T follicular helper cell (primary cell): Measurements from ENCODE around the gene SLC25A21.
"Not testable (repeated sequence)": the region's sequence is repeated elsewhere in the genome, so short reads cannot be mapped to it uniquely, and the experiment has no call there.

Source experiments
- DNase-seq: peaks from one replicate; pipeline ENCODE4 v3.0.0-alpha.2; 2020; ENCODE audit warnings: low read depth

SLC25A21 gene

DNA sequence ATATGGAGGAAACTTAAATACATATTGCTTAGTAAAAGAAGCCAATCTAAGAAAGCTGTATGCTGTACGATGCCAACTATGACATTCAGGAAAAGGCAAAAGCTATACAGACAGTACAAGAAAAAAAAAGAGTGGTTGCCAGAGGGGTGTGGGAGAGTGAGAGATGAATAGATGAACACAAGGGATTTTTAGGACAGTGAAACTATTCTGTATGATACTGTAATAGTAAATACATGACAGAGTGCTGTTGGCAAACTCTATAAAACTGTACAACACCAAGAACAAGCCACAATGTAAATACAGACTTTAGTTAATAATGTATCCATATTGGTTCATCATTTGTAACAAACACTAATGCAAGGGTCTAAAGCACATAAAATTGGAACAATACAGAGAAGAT lies 14.5 kb upstream of the SLC25A21 start:
- no peak for DNase-seq

DNA sequence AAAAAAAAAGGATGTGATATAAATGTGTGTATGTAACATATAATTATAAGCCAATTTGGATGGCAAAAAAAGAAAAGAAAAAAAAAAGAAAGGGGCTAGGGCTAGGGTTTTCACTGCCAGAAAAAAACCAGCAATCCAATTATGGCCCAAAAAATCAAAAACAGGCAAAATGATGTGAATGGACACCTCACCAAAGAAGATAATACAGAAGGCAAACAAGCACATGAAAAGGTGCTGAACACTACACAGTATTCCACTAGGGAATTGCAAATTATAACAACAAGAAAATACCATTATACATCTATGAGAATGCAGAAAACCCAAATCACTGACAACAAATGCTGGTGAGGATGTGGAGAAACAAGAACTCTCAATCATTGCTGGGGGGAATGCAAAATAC lies 13.3 kb upstream of the SLC25A21 start:
- no peak for DNase-seq

- not testable (repeated sequence) for DNase-seq
Observed at GRCh38 chr14:37184520-37184919, 12.1 kb upstream of the SLC25A21 start.

DNA sequence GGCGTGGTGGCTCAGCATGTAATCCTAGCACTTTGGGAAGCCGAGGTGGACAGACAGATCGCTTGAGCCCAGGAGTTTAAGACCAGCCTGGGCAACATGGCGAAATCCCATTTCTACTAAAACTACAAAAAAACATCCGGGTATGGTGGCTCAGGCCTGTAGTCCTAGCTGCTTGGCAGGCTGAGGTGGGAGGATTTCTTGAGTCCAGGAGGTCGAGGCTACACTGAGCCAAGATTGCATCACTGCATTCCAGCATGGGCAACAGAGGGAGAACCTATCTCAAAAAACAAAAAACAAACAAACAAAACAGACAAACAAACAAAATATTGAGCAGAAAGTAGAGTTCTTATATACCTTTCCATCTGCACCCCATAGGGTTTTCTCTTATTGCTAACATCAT lies 9.0 kb upstream of the SLC25A21 start:
- no peak for DNase-seq

GRCh38 chr14:37180886-37181285 lies 8.5 kb upstream of the SLC25A21 start:
- not testable (repeated sequence) for DNase-seq

- DNase-seq: no peak
Observed at GRCh38 chr14:37179896-37180502, 7.6 kb upstream of the SLC25A21 start.

DNA sequence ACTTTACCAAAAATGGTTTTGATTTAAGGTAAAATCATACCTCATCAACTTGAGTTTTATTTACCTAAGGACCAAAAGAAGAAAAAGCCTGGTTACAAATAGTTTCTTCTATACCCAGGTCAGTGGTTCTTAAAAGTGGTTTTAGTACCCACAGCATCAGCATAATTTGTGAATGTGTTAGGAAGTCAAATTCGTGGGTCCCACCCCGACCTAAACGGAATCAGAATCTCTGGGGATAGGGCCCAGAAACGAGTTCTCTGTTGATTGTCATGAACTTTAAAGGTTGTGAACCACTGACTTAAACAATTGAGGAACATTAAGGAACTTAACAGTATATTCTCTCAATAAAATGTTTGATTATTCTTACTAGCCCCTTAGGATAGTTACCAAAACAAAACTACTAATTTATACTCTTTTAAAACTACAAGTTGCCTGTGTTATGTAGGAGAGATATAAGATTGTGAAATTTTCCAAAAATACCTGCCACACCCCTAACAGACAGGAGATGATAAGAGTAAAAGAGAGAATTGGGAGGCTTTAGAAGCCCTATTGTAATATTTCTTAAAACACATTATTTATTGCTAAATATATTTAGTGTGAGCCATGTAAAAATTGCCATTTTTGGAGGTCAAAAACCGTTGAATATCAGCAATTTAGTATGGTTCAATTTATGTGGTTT lies 669 bp upstream of the SLC25A21 start:
- DNase-seq: no peak

- no peak for DNase-seq
Observed at GRCh38 chr14:37171678-37172023, 755 bp downstream of the SLC25A21 start.

DNA sequence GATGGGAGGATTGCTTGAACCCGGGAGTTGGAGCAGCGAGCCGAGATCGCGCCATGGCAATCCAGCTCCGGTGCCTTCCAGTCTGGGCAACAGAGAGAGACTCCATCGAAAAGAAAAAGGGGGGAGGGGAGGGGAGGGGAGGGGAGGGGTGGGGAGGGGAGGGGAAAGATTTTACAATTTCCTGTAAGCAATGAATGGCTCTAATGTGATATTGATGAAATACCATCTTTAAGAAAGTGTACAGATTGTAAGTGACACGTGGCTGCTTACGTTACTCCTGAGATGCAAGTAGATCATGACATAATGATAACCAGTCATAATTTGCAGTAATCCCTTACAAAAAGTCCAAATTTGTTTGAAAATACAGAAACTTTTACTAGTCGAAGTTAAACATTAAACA lies 1.4 kb downstream of the SLC25A21 start:
- DNase-seq: no peak

GRCh38 chr14:37170237-37170636 lies 2.2 kb downstream of the SLC25A21 start:
- no peak for DNase-seq

GRCh38 chr14:37168721-37169120 lies 3.7 kb downstream of the SLC25A21 start:
- no peak for DNase-seq

- no peak for DNase-seq
Observed at GRCh38 chr14:37167151-37168047, 5.0 kb downstream of the SLC25A21 start.

GRCh38 chr14:37165794-37166193 lies 6.6 kb downstream of the SLC25A21 start:
- DNase-seq: no peak

DNA sequence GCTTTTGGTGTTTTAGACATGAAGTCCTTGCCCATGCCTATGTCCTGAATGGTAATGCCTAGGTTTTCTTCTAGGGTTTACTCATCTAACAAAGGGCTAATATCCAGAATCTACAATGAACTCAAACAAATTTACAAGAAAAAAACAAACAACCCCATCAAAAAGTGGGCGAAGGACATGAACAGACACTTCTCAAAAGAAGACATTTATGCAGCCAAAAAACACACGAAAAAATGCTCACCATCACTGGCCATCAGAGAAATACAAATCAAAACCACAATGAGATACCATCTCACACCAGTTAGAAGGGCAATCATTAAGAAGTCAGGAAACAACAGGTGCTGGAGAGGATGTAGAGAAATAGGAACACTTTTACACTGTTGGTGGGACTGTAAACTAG lies 10.1 kb downstream of the SLC25A21 start:
- DNase-seq: not testable (repeated sequence)

- DNase-seq: no peak
Observed at GRCh38 chr14:37157987-37158386, 14.4 kb downstream of the SLC25A21 start.

GRCh38 chr14:37153483-37153882 lies 18.9 kb downstream of the SLC25A21 start:
- DNase-seq: no peak

DNA sequence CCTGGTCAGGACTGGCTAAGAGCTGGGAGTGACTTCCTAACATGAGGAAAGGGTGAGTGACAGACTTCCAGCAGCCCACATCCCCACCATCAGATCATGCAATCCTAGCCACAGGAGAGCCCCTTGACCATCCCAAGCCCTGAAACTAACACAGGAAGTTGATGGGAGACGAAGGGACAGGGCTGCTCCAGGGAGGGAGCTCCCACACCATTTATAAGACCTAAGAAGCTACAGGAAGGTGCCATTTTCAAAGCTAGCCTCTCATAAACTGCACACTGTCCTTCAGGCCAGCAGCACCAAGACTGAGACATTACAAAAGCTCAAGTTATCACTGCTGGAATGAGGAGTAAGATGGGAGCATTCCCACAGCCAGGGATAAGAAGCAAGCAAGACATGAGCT lies 19.4 kb downstream of the SLC25A21 start:
- no peak for DNase-seq

- DNase-seq: no peak
Observed at GRCh38 chr14:37150414-37150813, 22.0 kb downstream of the SLC25A21 start.

GRCh38 chr14:37147310-37147880 lies 25.0 kb downstream of the SLC25A21 start:
- no peak for DNase-seq

DNA sequence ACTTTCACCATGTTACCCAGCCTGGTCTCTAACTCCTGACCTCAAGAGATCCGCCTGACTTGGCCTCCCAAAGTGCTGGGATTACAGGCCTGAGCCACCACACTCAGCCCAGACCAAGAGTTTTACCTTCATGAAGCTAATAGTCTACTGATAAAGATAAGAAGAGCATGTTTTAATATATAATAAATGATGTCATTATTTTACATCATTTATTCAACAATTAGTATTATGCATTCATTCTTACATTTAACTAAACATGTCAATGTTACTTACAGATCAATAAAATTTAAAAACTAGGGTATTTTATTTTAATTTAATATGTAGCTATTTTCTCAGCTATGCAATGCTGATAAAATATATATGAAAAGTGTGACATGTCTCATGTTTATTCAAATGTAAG lies 26.0 kb downstream of the SLC25A21 start:
- DNase-seq: not testable (repeated sequence)

DNA sequence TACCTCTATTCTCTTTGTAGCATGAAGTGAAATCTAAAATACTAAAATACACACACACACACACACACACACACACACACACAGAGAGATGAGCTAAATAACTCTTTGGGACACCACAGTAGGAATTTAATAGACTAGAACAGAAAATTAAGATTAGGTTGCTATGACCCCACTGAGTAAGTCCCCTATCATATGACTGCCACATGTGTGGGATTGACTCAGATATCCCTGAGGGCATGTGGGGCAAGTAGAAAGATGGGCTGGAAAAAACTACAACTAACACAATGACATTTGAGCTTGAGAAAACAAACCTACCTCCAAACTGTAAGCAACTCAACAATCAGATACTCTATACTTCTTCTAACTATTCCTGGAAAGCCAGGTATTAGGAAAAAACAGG lies 27.0 kb downstream of the SLC25A21 start:
- DNase-seq: no peak

GRCh38 chr14:37144729-37145363 lies 27.6 kb downstream of the SLC25A21 start:
- DNase-seq: no peak
